Activated CD4-positive, alpha-beta T cell treated with anti-CD3 and anti-CD28 coated beads, Interleukin-2, amount 50 U/mL, for 4 hours (primary cell): ENCODE results near the gene ZNF700.
"Not testable (repeated sequence)": the region's sequence is repeated elsewhere in the genome, so short reads cannot be mapped to it uniquely, and the experiment has no call there.

Experiments used
- DNase-seq, 2 experiments: peaks; one replicate each; pipeline ENCODE4 v3.0.0-alpha.2; 2020

ZNF700 gene

GRCh38 chr19:11991921-11992320 lies 67.0 kb downstream of the ZNF700 start:
- not testable (repeated sequence) for DNase-seq

- DNase-seq: no peak
These were observed 70.3 kb downstream of the ZNF700 start for GRCh38 chr19:11995174-11995573.
